ENCODE measurements around the gene ARFRP1.

ARFRP1 gene

DNA sequence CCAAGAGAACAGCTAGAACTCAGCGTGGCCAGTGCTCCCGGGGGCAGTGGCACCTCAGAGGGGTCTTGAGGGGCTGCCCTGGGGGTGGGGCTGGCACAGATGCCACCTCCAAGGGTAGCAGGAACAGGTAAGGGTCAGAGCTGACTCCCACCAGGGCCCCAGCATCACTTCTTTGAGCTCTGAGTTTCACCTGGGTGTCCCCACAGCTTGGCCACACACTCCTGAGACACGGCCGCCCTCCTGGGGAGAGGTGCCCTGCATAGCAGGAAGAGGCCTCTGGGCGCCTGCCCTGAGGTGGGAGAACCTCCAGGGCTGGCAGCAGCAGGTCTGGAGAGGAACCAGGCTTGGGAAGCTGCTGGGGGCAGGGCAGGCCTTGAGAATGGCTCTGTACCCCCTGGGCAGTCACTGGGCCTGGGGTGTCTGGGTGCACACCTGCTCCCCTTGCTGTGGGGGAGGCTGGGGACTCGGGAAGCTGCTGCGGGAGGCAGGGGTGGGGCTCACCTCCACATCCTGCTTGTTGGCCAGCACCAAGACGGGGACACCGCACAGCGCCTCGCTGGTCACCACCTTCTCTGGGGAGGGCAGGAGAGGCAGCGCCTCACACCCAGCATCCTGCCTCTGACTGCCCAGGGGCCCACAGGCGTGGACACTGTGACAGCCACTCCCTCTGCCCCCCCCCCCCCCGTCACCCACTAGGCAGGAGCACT lies 6.3 kb downstream of the ARFRP1 start:
- no peak for DNase-seq

DNA sequence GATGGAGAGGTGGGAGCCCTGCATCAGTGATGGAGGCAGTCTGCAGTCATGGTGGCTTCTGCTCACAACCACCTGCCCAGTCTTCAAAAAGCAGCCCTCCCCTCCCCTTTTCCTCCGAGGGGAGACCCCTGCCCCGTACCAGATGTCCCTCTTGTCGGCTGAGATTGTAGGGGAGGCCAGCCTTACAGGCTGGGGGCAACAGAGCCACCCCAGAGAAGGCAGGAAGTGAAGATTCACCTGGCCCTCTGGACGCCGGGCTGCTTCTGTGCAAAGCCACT lies 6.8 kb downstream of the ARFRP1 start:
- no peak for DNase-seq

DNA sequence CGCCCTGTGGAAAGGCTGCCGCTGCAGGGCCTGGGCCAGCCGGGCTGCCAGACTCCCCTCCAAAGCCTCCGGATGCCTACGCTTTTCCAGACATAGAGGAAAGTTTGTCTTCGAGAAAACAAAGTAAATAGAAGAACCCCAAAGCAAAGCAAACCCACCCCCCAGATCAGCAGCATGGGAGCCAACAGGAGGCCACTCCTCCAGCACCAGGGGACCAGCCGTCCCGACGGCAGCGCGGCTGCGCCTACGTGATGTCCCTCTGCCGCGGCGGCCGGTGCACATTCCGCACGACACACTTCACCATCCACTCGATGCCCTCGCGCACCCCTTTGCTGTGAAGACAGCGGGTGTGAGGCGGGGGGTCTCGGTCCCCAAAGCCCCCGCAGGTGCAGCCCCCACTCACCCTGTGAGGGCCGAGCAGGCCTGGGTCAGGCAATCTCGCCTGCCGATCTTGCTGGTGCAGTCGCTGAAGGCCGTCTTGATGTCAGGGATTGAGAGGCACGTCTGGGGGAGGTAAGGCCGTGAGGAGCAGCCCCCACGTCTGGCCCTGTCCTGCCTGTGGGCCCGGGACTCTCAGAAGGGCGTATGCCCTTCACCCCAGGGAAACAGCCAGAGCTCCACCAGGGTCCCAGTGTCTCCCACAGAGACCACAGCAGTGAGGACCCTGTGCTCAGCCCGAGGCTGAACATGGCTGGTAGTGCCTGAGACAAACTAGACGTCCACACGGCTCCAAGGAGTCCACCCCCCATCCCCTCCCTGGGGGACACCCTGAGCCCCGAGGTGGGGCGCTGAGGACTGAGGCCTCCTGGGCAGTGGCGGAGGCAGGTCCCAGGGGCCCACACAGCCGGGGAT lies 7.4 kb downstream of the ARFRP1 start:
- no peak for DNase-seq

DNA sequence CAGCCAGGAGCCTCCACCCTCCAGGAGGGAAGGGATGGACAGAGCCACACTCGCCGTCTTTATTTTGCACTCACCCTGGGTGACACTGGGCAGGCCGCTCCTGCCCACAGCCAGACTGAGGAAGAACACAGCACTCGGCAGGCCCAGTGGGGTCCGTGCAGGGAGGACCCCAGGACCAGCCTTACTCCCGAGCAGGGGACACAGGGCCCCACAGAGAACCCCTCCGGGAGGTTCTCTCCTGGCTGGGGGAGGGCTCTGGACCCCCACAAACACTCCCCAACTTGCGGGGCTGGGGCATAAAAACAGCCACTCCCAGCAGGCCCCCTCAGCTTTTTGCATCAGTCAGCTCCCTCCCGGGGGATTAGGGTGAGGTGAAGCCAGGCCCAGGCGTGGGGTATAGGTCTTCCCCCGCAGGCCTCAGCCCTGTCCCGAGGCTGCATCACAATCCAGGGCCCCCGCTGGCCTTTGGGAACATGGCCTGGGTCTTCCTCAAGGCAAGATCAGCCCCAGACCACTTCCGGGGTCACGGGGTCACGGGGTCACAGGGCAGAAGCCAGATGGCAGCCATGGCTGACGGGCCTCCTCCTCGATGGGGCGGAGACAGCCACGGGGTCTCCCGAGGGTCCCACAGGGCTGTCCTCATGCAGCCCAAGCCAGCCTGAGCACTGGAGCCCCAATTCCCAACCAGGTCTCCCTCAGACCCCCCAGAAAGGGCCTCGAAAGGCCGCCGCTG lies 8.1 kb downstream of the ARFRP1 start:
- no peak for DNase-seq

DNA sequence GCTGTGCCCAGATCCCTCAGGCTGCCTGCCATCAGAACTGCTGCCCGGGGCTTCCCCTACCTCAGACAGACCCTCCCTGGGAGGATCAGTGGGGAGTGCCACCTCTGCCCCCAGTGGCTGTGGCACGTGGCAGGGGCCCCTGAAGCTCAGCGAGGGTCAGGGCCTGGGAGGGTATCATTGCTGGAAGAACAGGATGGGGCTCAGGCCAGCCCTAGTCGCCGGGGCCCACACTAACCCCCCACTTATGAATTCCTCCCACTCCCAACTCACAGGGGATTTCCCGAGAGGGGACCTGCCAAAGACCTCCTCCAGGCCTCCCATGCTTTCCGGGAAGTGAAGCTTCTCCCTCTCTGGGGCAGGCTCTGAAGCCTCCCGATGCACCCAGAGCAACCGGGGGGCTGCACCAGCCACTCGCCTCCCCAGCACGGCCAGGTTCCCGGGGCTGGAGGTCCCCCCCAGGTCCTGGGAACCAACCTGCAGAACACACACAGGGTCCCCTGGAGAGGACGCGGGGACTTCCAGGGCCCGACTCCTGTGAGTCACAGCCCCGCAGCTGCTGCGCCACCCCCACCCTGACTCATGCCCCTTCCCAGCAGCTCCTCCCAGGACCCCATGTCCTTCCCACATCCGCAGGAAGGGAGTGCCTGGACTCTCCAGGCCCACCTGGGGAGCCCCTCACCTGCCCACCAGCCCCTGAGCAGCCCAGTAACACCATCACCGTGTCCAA lies 8.9 kb downstream of the ARFRP1 start:
- peak; percentile 61 for DNase-seq

DNA sequence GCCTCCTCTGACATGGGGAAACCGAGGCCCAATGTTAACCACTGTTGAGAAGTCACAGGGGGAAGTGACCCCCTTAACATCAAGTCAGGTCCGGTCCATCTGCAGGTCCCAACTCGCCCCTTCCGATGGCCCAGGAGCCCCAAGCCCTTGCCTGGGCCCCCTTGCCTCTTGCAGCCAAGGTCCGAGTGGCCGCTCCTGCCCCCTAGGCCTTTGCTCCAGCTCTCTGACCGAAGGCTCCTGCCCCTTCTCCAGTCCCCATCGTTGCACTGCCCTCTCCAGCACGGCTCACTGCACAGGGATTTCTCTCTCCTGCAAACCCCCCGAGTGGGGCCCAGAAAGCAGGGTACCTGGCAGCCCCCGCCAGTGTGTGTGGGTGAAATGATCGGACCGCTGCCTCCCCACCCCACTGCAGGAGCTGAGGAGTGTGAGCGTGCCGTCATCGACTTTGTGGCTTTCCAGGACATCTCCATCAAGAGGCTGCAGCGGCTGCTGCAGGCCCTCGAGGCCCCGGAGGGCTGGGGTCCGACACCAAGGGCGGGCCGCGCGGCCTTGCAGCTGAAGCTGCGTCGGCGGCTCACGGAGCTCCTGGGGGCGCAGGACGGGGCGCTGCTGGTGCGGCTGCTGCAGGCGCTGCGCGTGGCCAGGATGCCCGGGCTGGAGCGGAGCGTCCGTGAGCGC lies 9.8 kb downstream of the ARFRP1 start:
- no peak for DNase-seq

DNA sequence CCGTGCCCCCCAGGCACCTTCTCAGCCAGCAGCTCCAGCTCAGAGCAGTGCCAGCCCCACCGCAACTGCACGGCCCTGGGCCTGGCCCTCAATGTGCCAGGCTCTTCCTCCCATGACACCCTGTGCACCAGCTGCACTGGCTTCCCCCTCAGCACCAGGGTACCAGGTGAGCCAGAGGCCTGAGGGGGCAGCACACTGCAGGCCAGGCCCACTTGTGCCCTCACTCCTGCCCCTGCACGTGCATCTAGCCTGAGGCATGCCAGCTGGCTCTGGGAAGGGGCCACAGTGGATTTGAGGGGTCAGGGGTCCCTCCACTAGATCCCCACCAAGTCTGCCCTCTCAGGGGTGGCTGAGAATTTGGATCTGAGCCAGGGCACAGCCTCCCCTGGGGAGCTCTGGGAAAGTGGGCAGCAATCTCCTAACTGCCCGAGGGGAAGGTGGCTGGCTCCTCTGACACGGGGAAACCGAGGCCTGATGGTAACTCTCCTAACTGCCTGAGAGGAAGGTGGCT lies 10.4 kb downstream of the ARFRP1 start:
- no peak for DNase-seq

DNA sequence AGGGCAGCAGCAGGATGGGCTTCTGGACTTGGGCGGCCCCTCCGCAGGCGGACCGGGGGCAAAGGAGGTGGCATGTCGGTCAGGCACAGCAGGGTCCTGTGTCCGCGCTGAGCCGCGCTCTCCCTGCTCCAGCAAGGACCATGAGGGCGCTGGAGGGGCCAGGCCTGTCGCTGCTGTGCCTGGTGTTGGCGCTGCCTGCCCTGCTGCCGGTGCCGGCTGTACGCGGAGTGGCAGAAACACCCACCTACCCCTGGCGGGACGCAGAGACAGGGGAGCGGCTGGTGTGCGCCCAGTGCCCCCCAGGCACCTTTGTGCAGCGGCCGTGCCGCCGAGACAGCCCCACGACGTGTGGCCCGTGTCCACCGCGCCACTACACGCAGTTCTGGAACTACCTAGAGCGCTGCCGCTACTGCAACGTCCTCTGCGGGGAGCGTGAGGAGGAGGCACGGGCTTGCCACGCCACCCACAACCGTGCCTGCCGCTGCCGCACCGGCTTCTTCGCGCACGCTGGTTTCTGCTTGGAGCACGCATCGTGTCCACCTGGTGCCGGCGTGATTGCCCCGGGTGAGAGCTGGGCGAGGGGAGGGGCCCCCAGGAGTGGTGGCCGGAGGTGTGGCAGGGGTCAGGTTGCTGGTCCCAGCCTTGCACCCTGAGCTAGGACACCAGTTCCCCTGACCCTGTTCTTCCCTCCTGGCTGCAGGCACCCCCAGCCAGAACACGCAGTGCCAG lies 11.0 kb downstream of the ARFRP1 start, which contains the start of gene TNFRSF6B:
TSS of gene TNFRSF6B (plus strand) at position 25 of the 729 bp plus-strand sequence. CDS start at position 141, 116 bp downstream.
- DNase-seq: no peak

DNA sequence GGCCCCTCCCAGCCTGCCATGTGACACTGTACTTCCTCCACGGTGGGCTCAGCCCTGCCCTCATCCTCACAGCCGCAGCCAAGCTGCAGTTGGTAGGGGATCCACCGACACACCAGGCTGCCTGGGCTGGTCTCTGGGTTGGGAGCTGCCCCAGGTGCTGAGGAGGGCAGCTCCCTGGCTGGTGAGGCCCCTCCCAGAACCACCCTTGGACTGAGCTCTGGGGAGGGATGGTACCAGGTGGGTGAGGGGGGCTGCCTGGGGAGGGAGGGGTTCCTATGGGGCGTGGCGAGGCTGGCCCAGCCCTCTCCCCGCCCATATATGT lies 11.5 kb downstream of the ARFRP1 start:
- DNase-seq: no peak

DNA sequence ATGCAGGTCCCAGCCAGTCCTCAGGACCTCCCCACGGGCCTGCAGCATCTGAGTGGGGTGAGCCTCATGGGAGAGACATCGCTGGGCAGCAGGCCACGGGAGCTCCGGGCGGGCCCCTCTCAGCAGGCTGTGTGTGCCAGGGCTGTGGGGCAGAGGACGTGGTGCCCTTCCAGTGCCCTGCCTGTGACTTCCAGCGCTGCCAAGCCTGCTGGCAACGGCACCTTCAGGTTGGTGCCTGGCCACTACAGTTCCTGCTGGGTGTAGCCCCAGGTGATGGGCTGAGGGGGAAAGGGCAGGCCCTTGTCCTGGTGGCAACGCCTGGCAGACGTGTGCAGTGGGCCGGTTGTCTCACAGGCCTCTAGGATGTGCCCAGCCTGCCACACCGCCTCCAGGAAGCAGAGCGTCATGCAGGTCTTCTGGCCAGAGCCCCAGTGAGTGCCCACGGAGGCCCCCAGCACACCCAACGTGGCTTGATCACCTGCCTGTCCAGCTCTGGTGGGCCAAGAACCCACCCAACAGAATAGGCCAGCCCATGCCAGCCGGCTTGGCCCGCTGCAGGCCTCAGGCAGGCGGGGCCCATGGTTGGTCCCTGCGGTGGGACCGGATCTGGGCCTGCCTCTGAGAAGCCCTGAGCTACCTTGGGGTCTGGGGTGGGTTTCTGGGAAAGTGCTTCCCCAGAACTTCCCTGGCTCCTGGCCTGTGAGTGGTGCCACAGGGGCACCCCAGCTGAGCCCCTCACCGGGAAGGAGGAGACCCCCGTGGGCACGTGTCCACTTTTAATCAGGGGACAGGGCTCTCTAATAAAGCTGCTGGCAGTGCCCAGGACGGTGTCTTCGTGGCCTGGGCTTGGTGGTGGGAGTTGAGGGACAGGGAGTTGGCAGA lies 12.1 kb downstream of the ARFRP1 start:
- no peak for DNase-seq

DNA sequence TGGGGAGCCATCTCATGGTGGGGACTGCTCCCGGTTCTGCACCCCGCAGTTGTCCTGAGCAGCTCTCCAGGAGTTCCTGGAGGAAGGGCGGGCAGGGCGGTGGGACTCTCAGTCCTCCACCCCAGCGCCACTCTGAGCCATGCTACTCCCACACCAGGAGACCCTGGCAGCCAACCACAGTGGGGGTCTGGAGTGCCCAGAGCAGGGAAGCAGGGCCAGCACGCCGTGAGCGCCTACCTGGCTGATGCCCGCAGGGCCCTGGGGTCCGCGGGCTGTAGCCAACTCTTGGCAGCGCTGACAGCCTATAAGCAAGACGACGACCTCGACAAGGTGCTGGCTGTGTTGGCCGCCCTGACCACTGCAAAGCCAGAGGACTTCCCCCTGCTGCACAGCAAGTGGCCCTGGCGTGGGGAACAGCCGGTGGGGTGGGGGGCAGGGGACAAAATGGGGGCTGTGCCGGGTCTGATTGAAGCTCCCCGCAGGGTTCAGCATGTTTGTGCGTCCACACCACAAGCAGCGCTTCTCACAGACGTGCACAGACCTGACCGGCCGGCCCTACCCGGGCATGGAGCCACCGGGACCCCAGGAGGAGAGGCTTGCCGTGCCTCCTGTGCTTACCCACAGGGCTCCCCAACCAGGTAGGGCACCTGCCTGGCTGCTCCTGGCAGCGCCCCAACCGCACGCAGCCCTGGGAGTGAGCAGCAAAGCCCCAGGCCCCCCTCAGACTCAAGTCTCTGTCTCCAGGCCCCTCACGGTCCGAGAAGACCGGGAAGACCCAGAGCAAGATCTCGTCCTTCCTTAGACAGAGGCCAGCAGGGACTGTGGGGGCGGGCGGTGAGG lies 13.0 kb downstream of the ARFRP1 start:
- DNase-seq: no peak

DNA sequence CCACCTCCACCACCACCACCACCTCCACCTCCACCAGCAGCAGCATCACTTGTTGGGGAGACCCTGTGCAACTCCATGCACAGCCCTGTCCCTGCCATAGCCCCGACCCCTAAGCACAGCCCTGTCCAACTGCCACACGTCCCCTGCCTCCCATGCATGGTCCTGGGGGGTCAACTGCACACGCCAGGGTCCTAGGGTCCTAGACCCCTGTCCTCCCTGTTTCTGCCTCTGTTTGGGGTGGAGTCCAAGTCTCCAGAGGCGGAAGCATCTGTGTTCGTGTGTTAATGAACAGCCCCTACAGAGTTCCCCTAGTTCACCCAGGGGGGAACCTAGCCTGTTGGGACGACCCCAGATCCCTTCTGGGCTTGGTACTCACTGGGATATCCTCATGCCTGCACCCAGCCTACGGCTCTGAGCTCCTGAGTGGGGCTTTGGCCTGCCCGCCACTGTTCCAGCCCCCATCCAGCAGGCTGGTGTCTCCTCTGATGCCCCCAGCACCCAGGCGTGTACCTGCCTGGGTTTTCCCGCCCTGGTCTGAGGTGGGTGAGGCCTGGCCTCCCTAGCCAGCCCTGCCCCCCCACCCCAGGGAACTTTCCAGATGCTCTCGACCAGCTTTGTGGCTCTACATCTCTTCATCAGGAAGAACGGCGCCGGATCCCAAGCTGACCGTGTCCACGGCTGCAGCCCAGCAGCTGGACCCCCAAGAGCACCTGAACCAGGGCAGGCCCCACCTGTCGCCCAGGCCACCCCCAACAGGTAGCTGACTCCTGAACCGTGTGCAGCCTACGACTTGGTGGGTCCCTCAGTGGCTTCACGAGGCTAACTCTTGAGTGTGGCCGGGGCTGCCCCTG lies 13.8 kb downstream of the ARFRP1 start:
- DNase-seq: no peak

DNA sequence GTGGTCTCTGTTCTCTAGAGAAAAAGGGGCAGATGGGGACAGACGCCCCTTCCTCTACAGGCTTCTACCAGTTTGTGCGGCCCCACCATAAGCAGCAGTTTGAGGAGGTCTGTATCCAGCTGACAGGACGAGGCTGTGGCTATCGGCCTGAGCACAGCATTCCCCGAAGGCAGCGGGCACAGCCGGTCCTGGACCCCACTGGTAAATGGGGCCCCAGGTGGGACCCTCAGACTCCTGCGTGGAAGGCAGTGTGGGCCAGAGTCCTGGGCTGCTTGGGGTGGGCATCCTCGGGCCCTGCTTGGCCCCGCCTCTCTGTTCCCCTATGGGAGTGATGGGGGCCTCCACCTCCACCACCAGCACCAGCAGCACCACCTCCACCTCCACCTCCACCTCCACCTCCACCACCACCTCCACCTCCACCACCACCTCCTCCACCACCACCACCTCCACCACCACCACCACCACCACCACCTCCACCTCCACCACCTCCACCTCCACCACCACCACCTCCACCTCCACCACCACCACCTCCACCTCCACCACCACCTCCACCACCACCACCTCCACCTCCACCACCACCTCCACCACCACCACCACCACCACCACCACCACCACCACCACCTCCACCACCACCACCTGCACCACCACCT lies 14.6 kb downstream of the ARFRP1 start:
- no peak for DNase-seq

DNA sequence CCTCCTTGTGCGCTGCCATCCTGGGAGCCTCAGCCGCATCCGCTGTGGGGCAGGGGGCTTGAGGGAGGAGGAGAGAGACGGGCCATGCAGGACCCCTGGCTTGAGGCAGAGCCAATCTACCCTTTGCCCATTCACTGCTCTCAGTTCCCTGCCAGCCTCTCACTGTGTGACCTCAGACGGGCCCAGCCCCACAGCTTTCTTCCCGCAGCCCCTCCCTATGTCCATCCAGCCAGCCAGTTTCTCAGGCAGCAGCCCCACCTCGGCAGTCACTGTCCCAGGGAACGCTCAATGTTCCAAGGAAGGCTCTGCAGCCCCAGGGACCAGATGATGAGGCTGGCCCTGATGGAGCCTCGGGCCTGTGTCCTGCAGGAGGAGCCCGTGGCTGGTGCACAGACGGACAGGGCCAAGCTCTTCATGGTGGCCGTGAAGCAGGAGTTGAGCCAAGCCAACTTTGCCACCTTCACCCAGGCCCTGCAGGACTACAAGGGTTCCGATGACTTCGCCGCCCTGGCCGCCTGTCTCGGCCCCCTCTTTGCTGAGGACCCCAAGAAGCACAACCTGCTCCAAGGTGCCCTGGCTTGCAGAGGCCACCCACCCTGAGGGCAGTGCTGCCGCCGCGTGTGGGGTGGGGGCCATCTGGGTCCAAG lies 15.2 kb downstream of the ARFRP1 start:
- no peak for DNase-seq

DNA sequence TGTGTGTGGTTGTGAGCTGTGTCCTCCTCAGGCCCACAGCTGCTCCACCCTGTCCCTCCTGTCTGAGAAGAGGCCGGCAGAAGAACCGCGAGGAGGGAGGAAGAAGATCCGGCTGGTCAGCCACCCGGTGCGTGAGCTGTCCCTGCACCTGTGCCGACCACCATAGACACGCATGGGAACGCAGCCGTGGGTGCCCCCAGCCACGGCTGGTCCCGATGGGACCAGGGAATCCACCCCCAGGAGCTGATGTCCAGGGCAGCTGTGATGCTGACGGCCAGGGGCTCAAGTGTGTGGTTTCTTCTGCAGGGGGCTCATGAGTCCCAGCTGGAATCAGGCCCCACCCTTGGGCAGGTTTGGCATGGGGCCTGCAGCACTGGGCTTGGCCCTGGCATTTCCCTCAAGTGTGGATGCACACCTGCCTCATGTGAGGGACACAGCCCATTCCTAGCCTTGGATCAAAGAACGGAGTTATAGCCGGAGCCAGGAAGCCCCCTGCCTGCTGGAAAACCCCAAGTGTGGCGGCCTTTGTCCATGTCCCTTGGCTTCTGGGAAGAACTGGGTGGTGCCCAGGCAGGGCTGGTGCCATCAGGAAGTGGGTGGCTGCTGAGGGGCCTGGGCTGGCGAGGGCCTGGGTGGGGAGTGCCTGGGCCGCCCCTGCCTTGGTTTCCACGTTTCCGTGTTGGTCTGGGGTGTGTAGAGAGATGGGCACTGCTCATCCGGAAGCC lies 15.9 kb downstream of the ARFRP1 start:
- DNase-seq: no peak

DNA sequence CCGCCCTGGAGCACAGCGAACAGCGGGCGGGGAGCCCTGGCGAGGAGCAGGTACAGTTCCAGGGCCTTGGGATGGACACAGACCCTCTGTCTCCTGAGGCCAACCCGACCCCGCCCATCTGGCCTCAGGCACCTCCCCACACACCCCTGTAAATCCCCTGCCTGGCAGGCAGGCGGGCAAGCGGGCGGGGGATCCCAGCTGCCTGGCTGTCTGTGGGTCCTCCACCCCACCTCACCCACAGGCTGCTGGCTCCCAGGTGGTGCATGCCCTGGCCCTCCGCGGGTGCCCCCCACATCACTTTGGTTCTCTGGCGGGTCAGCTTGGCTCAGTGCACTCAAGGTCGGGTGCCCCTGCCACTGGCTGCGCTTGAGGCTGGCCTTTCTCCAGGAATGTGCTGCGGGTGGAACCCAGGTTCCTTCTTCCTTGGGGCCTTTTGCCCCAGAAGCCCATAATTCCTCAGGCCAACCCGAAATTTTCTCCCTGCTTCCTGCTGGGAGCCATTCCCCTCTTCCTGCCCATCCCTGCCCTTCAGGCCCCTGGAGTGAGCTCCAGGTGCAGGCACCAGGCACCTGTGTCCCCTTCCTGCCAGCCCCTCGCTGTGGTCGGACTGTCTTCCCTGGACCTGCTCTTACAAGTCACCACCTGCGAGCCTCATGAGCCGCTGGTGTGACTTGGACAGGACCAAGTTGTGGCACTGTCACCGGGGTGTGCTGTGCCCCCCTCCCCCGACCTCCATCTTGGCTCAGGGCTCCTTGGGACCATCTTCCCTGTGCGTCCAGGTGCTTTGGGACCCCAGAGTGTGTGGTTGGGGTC lies 16.7 kb downstream of the ARFRP1 start:
- DNase-seq: no peak

All from activated CD4-positive, alpha-beta T cell treated with anti-CD3 and anti-CD28 coated beads, Interleukin-2, Interleukin-6, amounts not matched to agents 100 ng/mL and 50 ng/mL, durations not matched to agents 16 hours and 8 hours (primary cell).